ENCODE measurements around the gene KCNE1. TPM values are rescaled to one million over a fixed set of nuclear protein-coding genes. Genes with fewer than 3 reads are reported as not detected.
"Not testable (repeated sequence)": the region's sequence is repeated elsewhere in the genome, so short reads cannot be mapped to it uniquely, and the experiment has no call there.

The KCNE1 gene
- total RNA-seq: 2.0 TPM

- ATAC-seq (peak; percentile 65), DNase-seq (ENCODE audit: low spot score) (peak; percentile 85)
These were observed at the start of gene KCNE1 for GRCh38 chr21:34511787-34512455. Gene KCNE1 (minus strand): TSS chr21:34512210. CDS start chr21:34449634, 62,576 bp downstream.

GRCh38 chr21:34561806-34562205 is 49.8 kb upstream of the KCNE1 start:
- DNase-seq (ENCODE audit: low spot score) (no peak), ATAC-seq (no peak)

DNA sequence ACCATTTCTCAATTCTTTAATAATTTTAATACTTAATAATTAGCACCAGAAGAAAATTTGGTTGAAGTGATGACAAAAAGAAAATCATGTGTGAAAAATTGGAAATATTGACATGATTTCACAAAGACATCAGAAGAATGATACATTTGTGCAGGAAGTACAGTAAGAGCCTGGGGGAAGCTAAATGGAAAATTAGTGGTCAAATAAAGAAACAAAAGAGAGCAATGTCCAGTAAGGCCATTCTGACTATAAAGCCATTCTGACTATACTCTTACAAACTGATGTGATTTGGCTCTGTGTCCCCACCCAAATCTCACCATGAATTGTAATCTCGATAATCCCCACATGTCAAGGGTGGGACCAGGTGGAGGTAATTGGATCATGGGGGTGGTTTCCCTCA is 48.6 kb upstream of the KCNE1 start:
- ATAC-seq: no peak

DNA sequence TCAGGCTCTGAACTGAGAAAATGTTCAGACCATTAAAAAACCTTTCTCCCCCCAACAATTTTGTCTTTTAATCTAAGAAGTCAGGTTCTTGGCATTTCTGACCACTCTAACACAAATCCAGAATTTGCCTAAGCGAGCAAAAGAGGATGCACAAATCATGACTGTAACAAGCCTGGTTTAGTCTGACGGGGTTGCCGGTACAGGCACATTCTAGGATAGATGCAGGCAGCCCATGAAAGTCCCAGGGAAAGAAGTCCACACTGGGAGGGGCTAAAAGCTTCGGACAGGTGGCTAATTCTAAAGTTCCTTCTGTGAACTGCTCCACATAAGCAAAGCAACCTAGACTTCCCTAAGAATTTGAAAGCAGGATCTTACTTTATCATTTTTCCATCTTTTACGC is 48.0 kb upstream of the KCNE1 start:
- DNase-seq (ENCODE audit: low spot score): no peak

More for the DNA sequence above, 48.6 kb upstream of the KCNE1 start:
- DNase-seq (ENCODE audit: low spot score): no peak

DNA sequence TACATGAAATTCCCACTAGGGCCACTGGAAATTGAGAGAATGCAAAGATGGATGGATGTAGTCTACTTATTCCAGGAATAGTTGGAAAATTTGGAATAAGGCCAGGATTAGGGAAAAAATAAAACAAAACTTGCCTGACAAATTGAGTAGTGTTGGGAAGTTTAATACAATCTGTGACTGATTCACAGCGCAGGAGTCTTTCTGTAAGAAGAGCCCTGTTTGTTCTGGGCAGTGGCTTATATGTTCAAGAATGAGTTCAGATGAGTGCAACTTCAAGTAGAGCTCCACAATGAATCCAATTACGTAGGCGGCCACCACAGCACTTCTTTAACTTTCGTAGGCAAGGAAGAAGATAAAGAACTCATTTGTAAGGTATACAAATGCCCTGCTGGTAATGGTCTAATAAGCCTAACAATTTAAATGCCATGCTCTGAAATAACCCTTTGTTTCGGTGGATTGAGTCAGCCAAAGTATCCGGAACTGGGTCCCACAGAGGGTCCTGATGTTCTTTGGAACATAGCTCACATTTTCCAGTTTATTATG is 47.1 kb upstream of the KCNE1 start:
- DNase-seq (ENCODE audit: low spot score) (no peak), ATAC-seq (no peak)

More for the DNA sequence above, 48.0 kb upstream of the KCNE1 start:
- ATAC-seq: no peak

GRCh38 chr21:34558166-34558565 is 46.2 kb upstream of the KCNE1 start:
- ATAC-seq (no peak), DNase-seq (ENCODE audit: low spot score) (no peak)

DNA sequence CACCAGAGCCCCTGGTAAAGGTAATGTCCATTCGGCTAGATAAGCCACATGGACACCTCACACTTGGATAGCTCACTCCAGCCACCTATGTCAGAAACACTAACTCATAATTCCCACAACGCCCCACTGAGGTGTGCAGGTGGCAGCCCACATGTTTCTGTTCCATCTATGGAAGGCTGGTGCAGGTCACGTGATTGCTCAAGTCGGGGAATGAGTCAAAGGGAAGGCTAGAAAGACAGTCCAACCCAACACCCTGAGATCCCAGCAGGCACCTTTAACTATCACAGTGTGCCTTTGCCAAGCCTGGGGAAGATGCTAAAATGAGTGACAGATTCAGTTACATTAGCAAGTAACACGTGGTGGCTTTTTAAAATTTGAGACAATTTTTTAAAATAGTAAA is 45.3 kb upstream of the KCNE1 start:
- DNase-seq (ENCODE audit: low spot score) (no peak), ATAC-seq (no peak)

DNA sequence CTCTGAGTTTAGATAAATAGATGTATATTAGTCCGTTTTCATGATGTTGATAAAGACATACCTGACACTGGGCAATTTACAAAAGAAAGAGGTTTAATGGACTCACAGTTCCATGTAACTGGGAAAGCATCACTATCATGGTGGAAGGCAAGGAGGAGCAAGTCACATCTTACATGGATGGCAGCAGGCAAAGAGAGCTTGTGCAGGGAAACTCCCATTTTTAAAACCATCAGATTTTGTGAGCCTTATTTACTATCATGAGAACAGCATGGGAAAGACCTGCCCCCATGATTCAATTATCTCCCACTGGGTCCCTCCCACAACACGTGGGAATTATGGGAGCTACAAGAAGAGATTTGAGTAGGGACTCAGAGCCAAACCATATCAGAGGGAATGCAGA is 42.7 kb upstream of the KCNE1 start:
- not testable (repeated sequence) for DNase-seq (ENCODE audit: low spot score); ATAC-seq

- ATAC-seq: no peak
- no peak for DNase-seq (ENCODE audit: low spot score)
These were observed 42.2 kb upstream of the KCNE1 start for GRCh38 chr21:34554227-34554626.

GRCh38 chr21:34553151-34553952 is 41.3 kb upstream of the KCNE1 start:
- ATAC-seq: no peak
- DNase-seq (ENCODE audit: low spot score): no peak

GRCh38 chr21:34552360-34553098 is 40.5 kb upstream of the KCNE1 start:
- no peak for DNase-seq (ENCODE audit: low spot score)
- ATAC-seq: no peak

GRCh38 chr21:34550182-34550799 is 38.3 kb upstream of the KCNE1 start:
- ATAC-seq (no peak), DNase-seq (ENCODE audit: low spot score) (no peak)

DNA sequence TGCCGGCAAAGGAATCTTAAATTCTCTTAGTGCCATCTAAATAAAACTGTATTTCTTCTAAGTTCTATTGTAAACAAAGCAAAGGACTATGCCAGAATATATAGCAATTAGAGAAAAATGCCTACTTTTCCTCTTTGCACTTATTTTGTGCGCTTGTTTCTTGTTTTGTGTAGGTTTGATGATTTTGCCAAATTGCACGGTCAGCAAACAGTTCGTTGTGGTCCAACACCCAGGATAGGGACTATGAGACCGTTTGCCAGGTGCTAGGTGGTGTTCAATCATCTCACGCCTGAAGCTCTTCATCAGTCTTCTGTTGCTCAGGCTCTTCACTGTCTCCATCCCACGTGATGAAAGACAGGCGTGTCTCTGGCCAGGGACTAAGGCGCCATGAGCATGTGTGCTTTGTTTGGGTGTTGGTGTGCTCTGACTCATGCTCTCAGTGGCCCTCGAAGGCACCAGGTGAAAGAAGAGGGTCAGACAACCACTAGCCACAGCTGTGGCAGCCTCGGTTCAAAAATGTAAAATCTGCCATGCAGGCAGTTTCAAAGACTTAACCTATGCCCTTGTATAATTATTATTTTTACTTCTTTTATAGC is 36.9 kb upstream of the KCNE1 start:
- ATAC-seq: no peak
- no peak for DNase-seq (ENCODE audit: low spot score)

DNA sequence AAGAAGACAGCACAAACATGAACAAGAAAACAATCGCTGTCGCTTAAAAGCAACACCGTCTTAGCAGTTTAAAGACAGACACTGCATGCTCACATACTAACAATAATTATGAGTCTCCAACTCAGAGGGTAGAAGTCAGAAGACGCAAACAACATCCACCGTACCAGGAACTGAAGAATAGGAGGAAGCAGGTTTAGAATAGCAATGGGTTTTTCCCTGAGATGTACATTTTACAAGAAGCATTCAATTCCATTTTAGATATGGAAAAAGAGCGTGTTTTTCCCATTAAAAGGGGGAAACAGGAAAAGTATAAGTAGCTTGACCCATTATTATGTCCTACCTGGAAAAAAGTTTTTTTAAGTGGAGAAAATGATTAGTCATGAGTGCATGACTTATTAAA is 34.5 kb upstream of the KCNE1 start:
- no peak for DNase-seq (ENCODE audit: low spot score)

DNA sequence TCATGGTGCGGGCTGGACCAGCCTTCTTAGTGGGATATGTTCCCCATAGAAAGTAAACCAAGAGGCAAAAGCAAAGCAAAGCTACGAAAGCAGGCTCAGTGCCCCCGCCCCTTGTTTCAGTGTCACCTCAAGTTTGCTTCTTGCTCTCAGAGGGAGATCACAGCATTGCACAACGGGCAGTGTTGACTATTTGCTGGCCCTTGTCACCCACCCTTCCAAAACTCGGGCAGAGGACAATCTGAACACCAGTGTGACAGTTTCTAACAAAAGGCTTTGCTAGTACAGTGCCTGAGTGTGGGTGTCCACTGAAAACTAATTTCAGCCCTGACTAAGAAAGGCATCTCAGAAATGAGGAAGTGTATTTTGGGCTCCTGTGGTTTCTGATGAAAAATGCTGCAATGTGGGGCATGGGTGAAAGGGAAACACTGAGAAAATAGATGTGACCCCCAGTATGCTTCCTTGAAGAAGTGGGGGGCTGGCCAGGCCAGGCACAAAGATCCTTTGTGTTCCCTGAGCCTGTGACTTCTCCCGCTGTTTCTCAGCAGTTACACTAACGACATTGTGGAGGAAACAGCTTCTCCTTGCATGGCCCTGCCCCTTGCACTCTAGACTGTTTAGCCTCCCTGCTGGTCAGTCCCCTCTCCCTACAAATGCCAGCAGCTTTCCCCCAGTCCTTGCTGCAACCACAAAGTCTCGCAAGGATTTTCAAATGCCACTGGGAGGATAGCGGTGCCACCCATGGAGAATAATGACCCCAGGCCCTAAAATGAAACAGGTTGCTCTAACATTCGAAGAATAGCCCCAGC is 33.3 kb upstream of the KCNE1 start:
- peak; percentile 68 for DNase-seq (ENCODE audit: low spot score)
- peak; percentile 67 for ATAC-seq

More for the DNA sequence above, 34.5 kb upstream of the KCNE1 start:
- no peak for ATAC-seq

- DNase-seq (ENCODE audit: low spot score): peak; percentile 85
- ATAC-seq: peak; percentile 92
These were observed 32.1 kb upstream of the KCNE1 start for GRCh38 chr21:34544032-34544496.

GRCh38 chr21:34543017-34543416 is 31.0 kb upstream of the KCNE1 start:
- DNase-seq (ENCODE audit: low spot score) (no peak), ATAC-seq (no peak)

- DNase-seq (ENCODE audit: low spot score): no peak
- ATAC-seq: no peak
These were observed 28.2 kb upstream of the KCNE1 start for GRCh38 chr21:34540206-34540605.

GRCh38 chr21:34537838-34538237 is 25.8 kb upstream of the KCNE1 start:
- ATAC-seq (no peak), DNase-seq (ENCODE audit: low spot score) (no peak)
